Measurements from ENCODE around the gene ELFN2. TPM values are rescaled to one million over a fixed set of nuclear protein-coding genes. Genes with fewer than 3 reads are reported as not detected.

ELFN2 gene
- total RNA-seq, 1 experiment from 2014 or later = 30.8 TPM

DNA sequence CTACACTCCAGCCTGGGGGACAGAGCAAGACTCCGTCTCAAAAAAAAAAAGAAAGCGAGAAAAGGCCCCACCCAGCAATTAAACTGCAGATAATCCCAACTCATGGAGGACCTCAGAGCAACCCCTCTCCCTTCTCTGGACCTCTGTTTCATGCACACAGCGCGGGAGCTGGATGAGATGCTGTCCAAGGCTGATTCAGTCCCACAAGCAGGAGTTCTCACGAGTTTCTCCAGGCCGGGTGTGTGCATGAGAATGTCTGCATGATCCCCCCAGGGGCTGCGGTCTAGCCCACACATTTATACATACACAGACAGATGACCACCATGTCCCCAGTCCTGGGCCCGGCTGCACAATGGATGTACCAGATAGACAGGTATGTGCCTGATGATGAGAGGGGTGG is 19.4 kb downstream of the ELFN2 start:
- BruUV-seq (replicated peaks) = no TSS peak
- POLR2A ChIA-PET (ENCODE audit: unreplicated experiment) = no interaction called here
- Histone ChIP-seq H2AFZ (no peak overlapping the region), H3K4me3 (no peak overlapping the region), H3K27me3 (ENCODE audit: insufficient read depth, low read depth) (no peaks in the 10 kb centered on the region), H4K20me1 (ENCODE audit: insufficient read depth) (0 out of 2 replicates have a peak, but pooled peaks cover 7% of the 10 kb centered on the region), H3K9me3 (ENCODE audit: insufficient read depth, low read depth) (no peaks in the 10 kb centered on the region), H3K9me2 (ENCODE audit: insufficient read depth) (no peaks in the 10 kb centered on the region), H3F3A (ENCODE audit: insufficient read depth, low read depth) (peaks cover 33% of the 10 kb centered on the region; the same call in 1 of the 2 replicates), H3K36me3 (ENCODE audit: low read depth) (no peaks in the 10 kb centered on the region), H3K27ac (no peak overlapping the region), H3K4me2 (no peak overlapping the region), H3K79me2 (ENCODE audit: low read depth) (peaks cover 15% of the 10 kb centered on the region), H3K4me1 (replicated peaks; ENCODE audit: insufficient read depth) (peaks cover 22% of the 10 kb centered on the region)
- CTCF ChIA-PET = no interaction called here
- DNase-seq = no peak
- intact Hi-C loops (cut with micrococcal nuclease; ENCODE audit: unreplicated experiment) = no loop called here
- TF ChIP-seq EZH2 (IDR thresholded peaks at IDR 0.05; ENCODE audit: low read depth) = no peak
- TF ChIP-seq, protein P1, sequence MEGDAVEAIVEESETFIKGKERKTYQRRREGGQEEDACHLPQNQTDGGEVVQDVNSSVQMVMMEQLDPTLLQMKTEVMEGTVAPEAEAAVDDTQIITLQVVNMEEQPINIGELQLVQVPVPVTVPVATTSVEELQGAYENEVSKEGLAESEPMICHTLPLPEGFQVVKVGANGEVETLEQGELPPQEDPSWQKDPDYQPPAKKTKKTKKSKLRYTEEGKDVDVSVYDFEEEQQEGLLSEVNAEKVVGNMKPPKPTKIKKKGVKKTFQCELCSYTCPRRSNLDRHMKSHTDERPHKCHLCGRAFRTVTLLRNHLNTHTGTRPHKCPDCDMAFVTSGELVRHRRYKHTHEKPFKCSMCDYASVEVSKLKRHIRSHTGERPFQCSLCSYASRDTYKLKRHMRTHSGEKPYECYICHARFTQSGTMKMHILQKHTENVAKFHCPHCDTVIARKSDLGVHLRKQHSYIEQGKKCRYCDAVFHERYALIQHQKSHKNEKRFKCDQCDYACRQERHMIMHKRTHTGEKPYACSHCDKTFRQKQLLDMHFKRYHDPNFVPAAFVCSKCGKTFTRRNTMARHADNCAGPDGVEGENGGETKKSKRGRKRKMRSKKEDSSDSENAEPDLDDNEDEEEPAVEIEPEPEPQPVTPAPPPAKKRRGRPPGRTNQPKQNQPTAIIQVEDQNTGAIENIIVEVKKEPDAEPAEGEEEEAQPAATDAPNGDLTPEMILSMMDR (conservative IDR thresholded peaks at IDR 0.05) = no peak

DNA sequence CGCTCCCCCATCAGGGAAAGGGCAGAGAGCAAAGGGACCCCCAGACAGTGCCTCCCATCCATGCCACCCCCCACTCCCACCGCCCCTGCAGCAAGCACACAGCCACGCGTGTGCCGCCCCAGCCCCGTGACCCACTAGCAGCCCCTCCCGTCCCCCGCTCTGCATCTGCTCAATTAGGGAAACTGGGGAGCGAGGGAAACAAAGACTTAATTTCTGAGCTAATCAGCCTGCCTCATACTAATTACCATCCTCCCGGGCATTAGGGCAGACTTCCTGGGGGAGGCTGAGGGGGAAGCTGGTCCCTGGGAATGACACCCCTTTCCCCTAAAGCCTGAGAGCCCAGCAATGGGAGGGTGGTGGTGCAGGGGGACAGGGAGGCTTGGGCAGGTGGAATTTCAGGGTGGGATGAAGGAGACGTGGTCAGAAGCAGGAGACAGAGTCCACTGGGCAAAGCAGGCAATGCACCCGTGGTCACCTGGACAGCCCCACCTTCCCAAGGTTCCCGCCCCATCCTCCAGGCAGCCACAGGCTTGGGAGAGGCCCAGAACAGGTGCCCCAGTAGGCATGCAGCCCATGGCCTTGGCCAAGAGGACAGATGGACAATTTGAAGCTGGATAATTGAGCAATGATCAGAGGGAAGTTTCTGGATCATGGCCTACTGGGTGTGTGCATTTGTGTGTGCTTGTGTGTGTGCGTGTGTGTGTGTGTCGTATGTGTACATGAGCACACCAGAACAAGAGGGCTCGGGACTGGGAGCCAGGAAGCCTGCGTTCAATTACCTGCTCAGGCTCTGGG is 20.6 kb downstream of the ELFN2 start:
- peak overlapping the region; percentile 7; the same call in 1 of the 2 replicates for H3K4me2 ChIP-seq
- H3F3A ChIP-seq (ENCODE audit: insufficient read depth, low read depth) = peaks cover 30% of the 10 kb centered on the region; the same call in 1 of the 2 replicates
- peak; percentile 30 to 48 for DNase-seq
- H3K27ac ChIP-seq = no peak overlapping the region
- no peak overlapping the region for H2AFZ ChIP-seq
- no peaks in the 10 kb centered on the region for H3K27me3 ChIP-seq (ENCODE audit: insufficient read depth, low read depth)
- no peak for TF ChIP-seq EZH2 (IDR thresholded peaks at IDR 0.05; ENCODE audit: low read depth)
- TF ChIP-seq, protein P1 (conservative IDR thresholded peaks at IDR 0.05) = no peak
- intact Hi-C loops (cut with micrococcal nuclease; ENCODE audit: unreplicated experiment) = no loop called here
- POLR2A ChIA-PET (ENCODE audit: unreplicated experiment) = no interaction called here
- H3K9me2 ChIP-seq (ENCODE audit: insufficient read depth) = no peaks in the 10 kb centered on the region
- BruUV-seq (replicated peaks) = no TSS peak
- H3K4me1 ChIP-seq (replicated peaks; ENCODE audit: insufficient read depth) = peaks cover 10% of the 10 kb centered on the region
- CTCF ChIA-PET = no interaction called here
- peaks cover 8% of the 10 kb centered on the region for H3K79me2 ChIP-seq (ENCODE audit: low read depth)
- H3K36me3 ChIP-seq (ENCODE audit: low read depth) = no peaks in the 10 kb centered on the region
- H3K9me3 ChIP-seq (ENCODE audit: insufficient read depth, low read depth) = no peaks in the 10 kb centered on the region
- H4K20me1 ChIP-seq (ENCODE audit: insufficient read depth) = peaks cover 10% of the 10 kb centered on the region; the same call in 1 of the 2 replicates
- no peak overlapping the region for H3K4me3 ChIP-seq

DNA sequence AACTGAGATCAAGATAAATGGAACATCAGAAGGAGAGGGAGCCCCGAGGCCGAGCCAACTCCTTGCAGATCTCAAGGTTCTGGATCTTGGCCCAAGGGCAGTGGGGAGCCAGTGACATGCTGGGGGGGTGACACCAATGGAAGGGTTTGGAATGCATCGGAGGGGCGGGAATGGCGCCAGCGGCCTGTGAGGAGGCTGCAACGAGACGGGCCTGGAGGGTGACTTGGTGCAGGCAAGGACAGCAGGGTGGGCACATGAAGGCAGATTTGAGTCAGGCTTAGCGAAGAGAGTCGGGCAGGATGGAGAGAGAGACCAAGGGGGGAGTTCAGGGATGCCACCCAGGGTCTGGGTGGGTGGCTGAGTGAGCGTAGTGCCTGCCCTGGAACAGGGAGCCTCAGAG is 23.2 kb downstream of the ELFN2 start:
- no TSS peak for BruUV-seq (replicated peaks)
- Histone ChIP-seq H3K9me3 (ENCODE audit: insufficient read depth, low read depth) (no peaks in the 10 kb centered on the region), H3K4me3 (no peak overlapping the region), H3K27ac (no peak overlapping the region), H3K27me3 (ENCODE audit: insufficient read depth, low read depth) (no peaks in the 10 kb centered on the region), H2AFZ (no peak overlapping the region), H3K36me3 (ENCODE audit: low read depth) (no peaks in the 10 kb centered on the region), H4K20me1 (ENCODE audit: insufficient read depth) (peaks cover 7% of the 10 kb centered on the region; the same call in 1 of the 2 replicates), H3K9me2 (ENCODE audit: insufficient read depth) (no peaks in the 10 kb centered on the region), H3K4me1 (replicated peaks; ENCODE audit: insufficient read depth) (peaks cover 33% of the 10 kb centered on the region), H3F3A (ENCODE audit: insufficient read depth, low read depth) (peaks cover 33% of the 10 kb centered on the region), H3K4me2 (no peak overlapping the region), H3K79me2 (ENCODE audit: low read depth) (no peaks in the 10 kb centered on the region)
- DNase-seq = no peak
- ChIA-PET CTCF (no interaction called here), POLR2A (ENCODE audit: unreplicated experiment) (no interaction called here)
- TF ChIP-seq EZH2 (IDR thresholded peaks at IDR 0.05; ENCODE audit: low read depth) = no peak
- TF ChIP-seq, protein P1 (conservative IDR thresholded peaks at IDR 0.05) = no peak
- intact Hi-C loops (cut with micrococcal nuclease; ENCODE audit: unreplicated experiment) = no loop called here
